Ishikawa (cell line): ENCODE results near the gene MAP6.

Experiments
- CREB1 ChIP-seq: IDR thresholded peaks from 2 replicates; pipeline ENCODE4 v1.6.1; 2012; ENCODE audit warnings: low read depth
- EGR1 ChIP-seq: IDR thresholded peaks from 2 replicates; pipeline ENCODE4 v1.6.1; 2012
- EP300 ChIP-seq: IDR thresholded peaks from 2 replicates; pipeline ENCODE4 v1.6.1; 2012; ENCODE audit warnings: borderline replicate concordance
- FOXM1 ChIP-seq: IDR thresholded peaks from 2 replicates; pipeline ENCODE4 v1.6.1; 2012; ENCODE audit warnings: low read depth, borderline replicate concordance
- NFIC ChIP-seq: IDR thresholded peaks from 2 replicates; pipeline ENCODE4 v1.6.1; 2012
- REST ChIP-seq: IDR thresholded peaks from 2 replicates; pipeline ENCODE4 v1.6.1; 2012; ENCODE audit warnings: low read depth, mild to moderate bottlenecking
- TAF1 ChIP-seq: IDR thresholded peaks from 2 replicates; pipeline ENCODE4 v1.6.1; 2012; ENCODE audit warnings: low read depth, mild to moderate bottlenecking
- TEAD4 ChIP-seq: IDR thresholded peaks from 2 replicates; pipeline ENCODE4 v1.6.1; 2012
- YY1 ChIP-seq: IDR thresholded peaks from 2 replicates; pipeline ENCODE4 v1.6.1; 2012; ENCODE audit warnings: low read depth
- TF ChIP-seq, protein P1 (sequence below): IDR thresholded peaks from 2 replicates; pipeline ENCODE4 v1.6.1; 2012

DNA sequence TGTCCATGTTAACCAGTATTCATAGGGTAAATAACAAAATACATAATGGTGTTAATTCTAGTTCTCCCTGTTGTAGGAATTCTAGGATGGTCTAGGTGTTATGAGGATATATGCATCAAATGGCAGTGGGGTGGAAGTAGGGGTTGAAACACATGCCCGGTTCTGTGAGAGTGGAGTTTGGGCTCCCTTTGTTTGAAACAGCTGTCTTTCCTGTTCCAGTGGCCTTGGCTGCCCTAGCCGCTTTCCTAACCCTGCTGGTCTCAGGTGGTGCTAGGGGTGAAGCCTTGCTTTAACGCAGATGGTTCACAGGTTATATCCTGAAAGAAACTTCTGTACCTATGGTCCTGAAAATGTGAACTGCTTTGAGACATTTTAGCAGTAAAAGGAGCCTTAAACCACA, 68.5 kb downstream of the MAP6 start:
- TF ChIP-seq FOXM1: no peak
- TF ChIP-seq EGR1: no peak
- TF ChIP-seq EP300: no peak
- TF ChIP-seq REST: no peak
- no peak for TF ChIP-seq YY1
- no peak for TF ChIP-seq TAF1
- no peak for TF ChIP-seq NFIC
- TF ChIP-seq CREB1: no peak
- TF ChIP-seq, protein P1, sequence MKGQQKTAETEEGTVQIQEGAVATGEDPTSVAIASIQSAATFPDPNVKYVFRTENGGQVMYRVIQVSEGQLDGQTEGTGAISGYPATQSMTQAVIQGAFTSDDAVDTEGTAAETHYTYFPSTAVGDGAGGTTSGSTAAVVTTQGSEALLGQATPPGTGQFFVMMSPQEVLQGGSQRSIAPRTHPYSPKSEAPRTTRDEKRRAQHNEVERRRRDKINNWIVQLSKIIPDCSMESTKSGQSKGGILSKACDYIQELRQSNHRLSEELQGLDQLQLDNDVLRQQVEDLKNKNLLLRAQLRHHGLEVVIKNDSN: no peak
- no peak for TF ChIP-seq TEAD4
